H7 (cell line): ENCODE measurements around the gene ASIC3. TPM values are rescaled to one million over a fixed set of nuclear protein-coding genes. Genes with fewer than 3 reads are reported as not detected.
A peak's percentile ranks its signal among the peaks of the same experiment; 100 is the strongest.

Experiments
- DNase-seq: peaks from one replicate; pipeline ENCODE4 v3.0.0; 2012
- H3K27me3 ChIP-seq: 2 replicates; pipeline ENCODE4 v1.6.0; 2011; ENCODE audit warnings: mild to moderate bottlenecking, low read length; ENCODE audit not compliant: control insufficient read depth, insufficient read depth
- H3K36me3 ChIP-seq: replicated peaks from 2 replicates; pipeline ENCODE4 v1.5.1; 2011; ENCODE audit warnings: low read length; ENCODE audit not compliant: control insufficient read depth, insufficient read depth
- H3K4me3 ChIP-seq: 2 replicates; pipeline ENCODE4 v1.5.1; 2011; ENCODE audit warnings: low read depth, mild to moderate bottlenecking, control low read depth, low read length, moderate library complexity; ENCODE audit not compliant: insufficient read depth
- total RNA-seq: library from RNA; depleted of rRNA; stranded (reverse); fragments of >200 nt; shearing (Covaris generic); gene quantifications from 2 replicates; pipeline ENCODE4 v1.2.3, GENCODE V29; 2014; rRNA removed

Gene ASIC3
- total RNA-seq, 1 experiment from 2014 or later: 1.4 TPM

DNA sequence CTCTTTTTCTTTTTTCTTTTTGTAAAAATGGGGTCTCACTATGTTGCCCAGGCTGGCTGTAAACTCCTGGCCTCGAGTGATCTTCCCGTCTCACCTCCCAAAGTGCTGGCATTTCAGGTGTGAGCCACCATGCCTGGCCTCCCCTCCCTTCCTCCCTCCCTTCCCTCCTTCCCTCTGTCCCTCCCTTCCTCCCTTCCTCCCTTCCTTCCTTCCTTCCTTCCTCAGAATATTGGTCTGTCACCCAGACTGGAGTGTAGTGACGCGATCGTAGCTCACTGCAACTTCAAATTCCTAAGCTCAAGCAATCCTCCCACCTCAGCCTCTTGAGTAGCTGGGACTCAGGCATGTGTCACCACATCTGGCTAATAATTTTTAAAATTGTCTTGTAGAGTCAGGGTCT lies 46.3 kb downstream of the ASIC3 start:
- no peak for DNase-seq
- H3K27me3 ChIP-seq: no peaks in the 10 kb centered on the region
- no peaks in the 10 kb centered on the region; the same call in 1 of the 2 replicates for H3K36me3 ChIP-seq
- H3K4me3 ChIP-seq: no peak overlapping the region

DNA sequence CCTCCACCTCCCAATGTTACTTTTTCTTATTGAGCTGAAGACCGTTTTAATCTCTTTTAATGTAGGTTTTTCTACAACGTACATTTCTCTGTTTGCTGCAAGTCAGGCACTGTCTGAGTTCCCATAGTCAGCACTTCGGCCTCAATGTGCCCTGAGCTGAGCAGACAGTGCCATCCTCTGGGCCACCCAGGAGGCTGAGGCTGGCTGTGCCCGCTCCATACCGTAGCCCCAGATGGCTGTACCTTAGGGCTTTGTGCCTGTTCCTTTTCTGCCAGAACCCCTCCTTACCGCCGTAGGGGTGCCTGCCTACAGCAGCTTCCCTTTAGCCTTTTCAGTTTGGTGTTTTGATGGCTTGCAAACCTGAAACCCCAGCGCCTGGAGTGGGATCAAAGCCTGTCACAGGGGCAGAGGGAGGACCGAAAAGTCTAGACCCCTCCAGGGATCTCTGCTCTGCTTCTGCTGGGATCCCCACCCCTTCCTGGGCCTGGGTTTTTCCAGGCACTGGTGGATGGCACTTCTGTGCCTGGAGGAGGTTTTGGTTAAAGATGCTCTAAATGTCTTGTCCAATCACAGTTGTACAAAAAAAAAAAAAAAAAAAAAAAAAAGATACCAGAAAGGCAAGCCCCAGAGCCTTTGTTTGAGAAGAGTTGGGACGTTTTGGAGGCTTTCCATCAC lies 46.9 kb downstream of the ASIC3 start:
- no peaks in the 10 kb centered on the region for H3K27me3 ChIP-seq
- no peak for DNase-seq
- no peak overlapping the region for H3K4me3 ChIP-seq
- no peaks in the 10 kb centered on the region; the same call in 1 of the 2 replicates for H3K36me3 ChIP-seq

- Histone ChIP-seq H3K27me3 (no peaks in the 10 kb centered on the region), H3K4me3 (no peak overlapping the region), H3K36me3 (no peaks in the 10 kb centered on the region; the same call in 1 of the 2 replicates)
- no peak for DNase-seq
Measured at GRCh38 chr7:151095828-151096475, 47.6 kb downstream of the ASIC3 start.

DNA sequence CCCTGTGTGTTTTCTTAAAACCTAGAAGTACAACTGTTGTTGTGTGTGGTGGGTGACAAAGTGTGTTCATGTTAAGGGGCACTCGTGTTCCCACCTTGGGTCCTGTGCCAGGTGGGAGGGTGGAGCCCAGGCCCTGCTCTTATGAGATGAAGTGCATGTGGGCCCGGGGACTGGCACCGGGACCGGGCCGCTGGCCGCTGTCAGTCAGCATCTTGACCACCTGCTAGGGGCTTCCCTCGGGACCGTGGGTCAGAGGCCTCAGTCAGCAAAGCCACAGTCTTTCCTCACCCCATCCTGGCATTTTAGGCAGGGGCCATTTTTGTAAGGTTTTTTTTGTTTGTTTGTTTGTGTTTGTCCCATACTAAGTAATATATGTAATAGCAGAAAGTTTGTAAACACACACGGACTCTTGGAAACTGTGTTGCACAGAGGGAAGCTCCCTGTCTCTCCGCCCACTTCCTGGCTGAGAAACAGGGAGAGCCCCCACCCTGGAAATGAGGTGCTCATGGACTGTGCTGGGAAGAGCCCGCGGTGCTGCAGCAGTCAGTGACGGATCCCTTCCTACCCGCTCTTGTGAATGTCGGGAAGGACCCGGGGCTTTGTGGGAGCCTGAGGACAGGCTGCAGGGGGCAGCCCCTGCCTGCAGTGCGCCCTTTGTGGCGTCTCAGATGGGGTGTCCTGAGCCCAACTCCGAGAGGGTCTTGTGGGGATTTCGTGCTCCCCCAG lies 51.3 kb downstream of the ASIC3 start:
- Histone ChIP-seq H3K36me3 (no peaks in the 10 kb centered on the region), H3K4me3 (no peak overlapping the region), H3K27me3 (no peaks in the 10 kb centered on the region)
- DNase-seq: peak; percentile 69

DNA sequence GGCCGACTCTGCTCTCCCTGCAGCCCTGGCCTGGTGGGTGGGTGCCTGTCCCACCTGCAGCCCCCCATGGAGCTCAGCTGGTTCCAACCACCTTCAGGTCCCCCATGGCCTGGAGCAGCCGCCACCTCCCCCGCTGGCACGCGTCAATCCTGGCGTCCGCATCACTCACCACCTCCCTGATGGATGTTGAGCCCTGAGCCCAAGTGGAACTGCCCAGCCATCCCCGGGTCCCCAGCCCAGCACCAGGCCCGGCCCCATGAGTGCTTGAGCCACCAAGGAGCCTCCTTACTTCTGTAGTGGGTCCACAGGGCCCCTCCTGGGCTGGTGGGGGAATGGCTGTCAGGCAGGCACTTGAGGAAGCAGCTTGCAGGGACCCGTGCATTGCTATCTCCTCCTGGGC lies 52.6 kb downstream of the ASIC3 start:
- H3K36me3 ChIP-seq: no peaks in the 10 kb centered on the region
- H3K4me3 ChIP-seq: no peak overlapping the region
- no peaks in the 10 kb centered on the region for H3K27me3 ChIP-seq
- peak; percentile 51 for DNase-seq

DNA sequence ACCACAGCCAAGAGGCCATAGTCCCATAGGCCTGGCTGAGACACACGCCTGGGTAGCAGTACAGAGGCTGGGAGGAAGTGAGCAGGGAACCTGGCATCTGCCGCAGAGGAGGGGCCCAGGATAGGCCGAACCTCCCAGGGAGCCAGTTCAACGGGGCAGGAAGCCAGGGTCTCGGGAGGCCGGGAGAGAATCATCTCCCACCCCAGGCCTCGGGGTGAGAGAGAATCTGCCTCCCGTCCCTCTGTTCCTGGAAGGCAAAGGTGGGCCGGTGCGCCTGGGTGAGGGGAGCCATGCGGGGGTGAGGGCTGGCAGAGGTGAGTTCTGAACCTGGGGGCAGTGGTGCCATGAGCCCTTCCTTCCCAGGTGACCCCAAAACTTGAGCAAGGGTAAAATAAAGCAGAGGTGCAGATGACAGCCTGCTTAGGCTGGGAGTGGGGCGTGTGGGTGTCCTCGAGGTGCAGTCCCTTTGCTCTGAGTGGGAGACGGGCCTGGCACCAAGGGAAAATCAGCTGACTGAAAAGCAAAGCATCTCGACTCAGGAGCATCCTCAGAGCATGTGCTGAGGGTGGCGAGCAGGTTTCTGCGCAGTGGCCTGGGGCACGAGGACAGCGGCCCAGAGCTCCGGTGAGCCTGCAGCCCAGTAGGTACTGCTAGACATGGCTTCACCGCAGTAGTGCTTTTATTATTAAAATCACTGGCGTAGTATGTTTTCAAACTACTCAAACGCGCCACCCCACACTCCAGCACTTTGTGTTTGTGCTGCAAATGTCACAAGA lies 53.5 kb downstream of the ASIC3 start:
- DNase-seq: peak; percentile 62
- Histone ChIP-seq H3K27me3 (no peaks in the 10 kb centered on the region), H3K4me3 (no peak overlapping the region), H3K36me3 (no peaks in the 10 kb centered on the region)

Other genes with a start within 250 kb of the ASIC3 start
- 0.37 and 0.80 TPM in 2 replicates for gene TMEM176B, start 248.2 kb upstream of the ASIC3 start, total RNA-seq
- gene TMEM176A, start 247.8 kb upstream of the ASIC3 start, total RNA-seq: not detected in 2 replicates
- gene AOC1, start 196.0 kb upstream of the ASIC3 start, total RNA-seq: not detected in 2 replicates
- 9.3 and 9.5 TPM in 2 replicates for gene KCNH2, start 70.2 kb upstream of the ASIC3 start, total RNA-seq
- gene NOS3, start 57.5 kb upstream of the ASIC3 start, total RNA-seq: 15.5 and 16.5 TPM in 2 replicates
- gene ATG9B, start 24.0 kb upstream of the ASIC3 start, total RNA-seq: 1.7 TPM in 2 replicates
- gene ABCB8, start 20.1 kb upstream of the ASIC3 start, total RNA-seq: 26.7 and 29.7 TPM in 2 replicates
- 24.3 and 36.9 TPM in 2 replicates for gene CDK5, start 9.4 kb downstream of the ASIC3 start, total RNA-seq
- gene SLC4A2, start 11.1 kb downstream of the ASIC3 start, total RNA-seq: 85.7 and 105 TPM in 2 replicates
- 58.4 and 86.3 TPM in 2 replicates for gene FASTK, start 32.3 kb downstream of the ASIC3 start, total RNA-seq
- gene TMUB1, start 35.0 kb downstream of the ASIC3 start, total RNA-seq: 67.4 and 73.4 TPM in 2 replicates
- 63.3 and 76.0 TPM in 2 replicates for gene AGAP3, start 37.9 kb downstream of the ASIC3 start, total RNA-seq
- 0.62 TPM in 1 of 2 replicates, not detected in the other for gene GBX1, start 119.2 kb downstream of the ASIC3 start, total RNA-seq
- not detected in 2 replicates for gene ASB10, start 138.7 kb downstream of the ASIC3 start, total RNA-seq
- gene H2BK1, start 162.0 kb downstream of the ASIC3 start, total RNA-seq: 0.74 TPM in 1 of 2 replicates, not detected in the other
- 47.3 and 48.5 TPM in 2 replicates for gene ABCF2, start 178.7 kb downstream of the ASIC3 start, total RNA-seq
- gene CHPF2, start 184.0 kb downstream of the ASIC3 start, total RNA-seq: 24.7 and 25.0 TPM in 2 replicates
- 7.2 and 23.6 TPM in 2 replicates for gene SMARCD3, start 200.2 kb downstream of the ASIC3 start, total RNA-seq